H9 (cell line): ENCODE measurements around the gene GDI1. TPM values are rescaled to one million over a fixed set of nuclear protein-coding genes. Genes with fewer than 3 reads are reported as not detected.

ENCODE experiments used
- DNase-seq: peaks from one replicate; pipeline ENCODE4 v3.0.0-alpha.2; 2017
- H2AFZ ChIP-seq: one replicate; pipeline ENCODE4 v1.6.1; 2013; ENCODE audit warnings: mild to moderate bottlenecking, low read length, control low read depth, moderate library complexity
- H2AK5ac ChIP-seq: 2 replicates; pipeline ENCODE4 v1.6.1; 2013; ENCODE audit warnings: low read length, control low read depth, mixed read lengths; ENCODE audit not compliant: insufficient read length
- H2BK120ac ChIP-seq: one replicate; pipeline ENCODE4 v1.6.1; 2013; ENCODE audit warnings: low read depth, mild to moderate bottlenecking, low read length, control low read depth, inconsistent platforms; ENCODE audit not compliant: poor library complexity, severe bottlenecking
- H2BK12ac ChIP-seq: 2 replicates; pipeline ENCODE4 v1.6.1; 2013; ENCODE audit warnings: low read length, control low read depth, mixed read lengths, low read depth; ENCODE audit not compliant: insufficient read length
- H2BK15ac ChIP-seq: 2 replicates; pipeline ENCODE4 v1.6.1; 2013; ENCODE audit warnings: low read depth, low read length, control low read depth
- H2BK20ac ChIP-seq: one replicate; pipeline ENCODE4 v1.6.1; 2013; ENCODE audit warnings: low read depth, mild to moderate bottlenecking, low read length, control low read depth, inconsistent platforms; ENCODE audit not compliant: poor library complexity, severe bottlenecking
- H2BK5ac ChIP-seq: 2 replicates; pipeline ENCODE4 v1.6.1; 2013; ENCODE audit warnings: low read length, control low read depth, mixed read lengths; ENCODE audit not compliant: insufficient read length
- H3K14ac ChIP-seq: 2 replicates; pipeline ENCODE4 v1.6.1; 2013; ENCODE audit warnings: low read length, control low read depth; ENCODE audit not compliant: insufficient read depth
- H3K18ac ChIP-seq: 2 replicates; pipeline ENCODE4 v1.6.1; 2013; ENCODE audit warnings: low read depth, mild to moderate bottlenecking, mixed read lengths, low read length, control low read depth; ENCODE audit not compliant: insufficient read length
- H3K23ac ChIP-seq: 2 replicates; pipeline ENCODE4 v1.6.1; 2013; ENCODE audit warnings: low read length, control low read depth, mixed read lengths, low read depth; ENCODE audit not compliant: insufficient read length
- H3K23me2 ChIP-seq: 2 replicates; pipeline ENCODE4 v1.6.1; 2013; ENCODE audit warnings: low read depth, mild to moderate bottlenecking, mixed read lengths, low read length, control low read depth; ENCODE audit not compliant: insufficient read length, poor library complexity, severe bottlenecking
- H3K27ac ChIP-seq: 2 replicates; pipeline ENCODE4 v1.5.1; 2013; ENCODE audit warnings: low read length, control low read depth, mixed read lengths, low read depth; ENCODE audit not compliant: insufficient read length
- H3K27me3 ChIP-seq: 2 replicates; pipeline ENCODE4 v1.6.1; 2013; ENCODE audit warnings: low read length, control low read depth, inconsistent platforms; ENCODE audit not compliant: insufficient read depth
- H3K4ac ChIP-seq: 2 replicates; pipeline ENCODE4 v1.6.1; 2013; ENCODE audit warnings: low read depth, mild to moderate bottlenecking, control low read depth, inconsistent platforms, low read length, moderate library complexity
- H3K4me1 ChIP-seq: 2 replicates; pipeline ENCODE4 v1.6.1; 2013; ENCODE audit warnings: low read length, control low read depth, inconsistent platforms; ENCODE audit not compliant: insufficient read depth
- H3K4me2 ChIP-seq: 2 replicates; pipeline ENCODE4 v1.6.1; 2013; ENCODE audit warnings: low read length, control low read depth, mixed read lengths; ENCODE audit not compliant: insufficient read length, insufficient read depth
- H3K56ac ChIP-seq: 2 replicates; pipeline ENCODE4 v1.6.1; 2013; ENCODE audit warnings: low read depth, mild to moderate bottlenecking, mixed read lengths, low read length, control low read depth; ENCODE audit not compliant: insufficient read length
- H3K79me1 ChIP-seq: 2 replicates; pipeline ENCODE4 v1.6.1; 2013; ENCODE audit warnings: low read depth, mild to moderate bottlenecking, moderate library complexity, low read length, control low read depth, inconsistent platforms; ENCODE audit not compliant: insufficient read depth, poor library complexity, severe bottlenecking
- H3K79me2 ChIP-seq: 2 replicates; pipeline ENCODE4 v1.6.1; 2013; ENCODE audit warnings: low read length, control low read depth, inconsistent platforms; ENCODE audit not compliant: insufficient read depth
- H3K9ac ChIP-seq: 2 replicates; pipeline ENCODE4 v1.6.1; 2013; ENCODE audit warnings: low read length, control low read depth, mixed read lengths; ENCODE audit not compliant: insufficient read length; ENCODE audit errors: extremely low read depth
- H3K9me3 ChIP-seq: one replicate; pipeline ENCODE4 v1.6.1; 2013; ENCODE audit warnings: low read depth, low read length, inconsistent platforms; ENCODE audit not compliant: control insufficient read depth
- H3T11ph ChIP-seq: one replicate; pipeline ENCODE4 v1.6.1; 2013; ENCODE audit warnings: mild to moderate bottlenecking, low read length, control low read depth, inconsistent platforms
- H4K20me1 ChIP-seq: one replicate; pipeline ENCODE4 v1.6.1; 2013; ENCODE audit not compliant: control insufficient read depth, insufficient read length, insufficient read depth
- H4K5ac ChIP-seq: 2 replicates; pipeline ENCODE4 v1.6.1; 2013; ENCODE audit warnings: low read depth, mild to moderate bottlenecking, mixed read lengths, low read length, control low read depth; ENCODE audit not compliant: insufficient read length
- H4K8ac ChIP-seq: replicated peaks from 2 replicates; pipeline ENCODE4 v1.6.1; 2013; ENCODE audit warnings: low read length, control low read depth, mixed read lengths, low read depth; ENCODE audit not compliant: insufficient read length
- H4K91ac ChIP-seq: 2 replicates; pipeline ENCODE4 v1.6.1; 2013; ENCODE audit warnings: low read depth, mild to moderate bottlenecking, moderate library complexity, mixed read lengths, low read length, control low read depth; ENCODE audit not compliant: insufficient read length
- H3K27ac Mint-ChIP-seq, 3 experiments: 2 replicates in 2 of 3; 3 replicates in 1 of 3; pipeline ENCODE4 v1.8.0; 2020 to 2021; ENCODE audit warnings: mixed read lengths in 3 of 3, mild to moderate bottlenecking in 1 of 3, moderate library complexity in 1 of 3
- H3K27me3 Mint-ChIP-seq: 2 replicates; pipeline ENCODE4 v1.8.0; 2021; ENCODE audit warnings: low read depth, mild to moderate bottlenecking, moderate library complexity, mixed read lengths
- H3K36me3 Mint-ChIP-seq, 3 experiments: 2 replicates in 2 of 3; 3 replicates in 1 of 3; pipeline ENCODE4 v1.8.0; 2020 to 2021; ENCODE audit warnings: low read depth in 3 of 3, mixed read lengths in 3 of 3; ENCODE audit not compliant: insufficient read depth in 1 of 3
- H3K4me1 Mint-ChIP-seq, 2 experiments: 2 replicates each; pipeline ENCODE4 v1.8.0; 2020; ENCODE audit warnings: mixed read lengths in 2 of 2
- H3K4me3 Mint-ChIP-seq, 2 experiments: 2 replicates in 1 of 2; 3 replicates in 1 of 2; pipeline ENCODE4 v1.8.0; 2020 to 2021; ENCODE audit warnings: mild to moderate bottlenecking in 2 of 2, mixed read lengths in 2 of 2, moderate library complexity in 1 of 2
- H3K9me3 Mint-ChIP-seq, 2 experiments: 2 replicates in 1 of 2; 3 replicates in 1 of 2; pipeline ENCODE4 v1.8.0; 2020; ENCODE audit warnings: mild to moderate bottlenecking in 2 of 2, mixed read lengths in 2 of 2, moderate library complexity in 1 of 2
- WGBS: extraction: QIAGEN DNeasy Blood & Tissue Kit; methylation state at CpG from one replicate; pipeline ENCODE4 v1.1.7; 2013; ENCODE audit warnings: missing lambda C conversion rate, low lambda C conversion rate, mixed read lengths; ENCODE audit not compliant: insufficient read length; ENCODE audit errors: extremely low coverage; 5-methylcytosine and 5-hydroxymethylcytosine counted together
- total RNA-seq: library from RNA; stranded (reverse); gene quantifications from 2 replicates; pipeline ENCODE4 v1.2.1, GENCODE V29; 2021
- TF ChIP-seq, protein P1 (sequence below): fragments of 200-600 bp; sonication (generic); conservative IDR thresholded peaks from 3 replicates; pipeline ENCODE4 v1.8.0; 2021; ENCODE audit warnings: antibody characterized with exemption, mild to moderate bottlenecking

GDI1 gene
- total RNA-seq, 1 experiment from 2014 or later = 111 TPM

DNA sequence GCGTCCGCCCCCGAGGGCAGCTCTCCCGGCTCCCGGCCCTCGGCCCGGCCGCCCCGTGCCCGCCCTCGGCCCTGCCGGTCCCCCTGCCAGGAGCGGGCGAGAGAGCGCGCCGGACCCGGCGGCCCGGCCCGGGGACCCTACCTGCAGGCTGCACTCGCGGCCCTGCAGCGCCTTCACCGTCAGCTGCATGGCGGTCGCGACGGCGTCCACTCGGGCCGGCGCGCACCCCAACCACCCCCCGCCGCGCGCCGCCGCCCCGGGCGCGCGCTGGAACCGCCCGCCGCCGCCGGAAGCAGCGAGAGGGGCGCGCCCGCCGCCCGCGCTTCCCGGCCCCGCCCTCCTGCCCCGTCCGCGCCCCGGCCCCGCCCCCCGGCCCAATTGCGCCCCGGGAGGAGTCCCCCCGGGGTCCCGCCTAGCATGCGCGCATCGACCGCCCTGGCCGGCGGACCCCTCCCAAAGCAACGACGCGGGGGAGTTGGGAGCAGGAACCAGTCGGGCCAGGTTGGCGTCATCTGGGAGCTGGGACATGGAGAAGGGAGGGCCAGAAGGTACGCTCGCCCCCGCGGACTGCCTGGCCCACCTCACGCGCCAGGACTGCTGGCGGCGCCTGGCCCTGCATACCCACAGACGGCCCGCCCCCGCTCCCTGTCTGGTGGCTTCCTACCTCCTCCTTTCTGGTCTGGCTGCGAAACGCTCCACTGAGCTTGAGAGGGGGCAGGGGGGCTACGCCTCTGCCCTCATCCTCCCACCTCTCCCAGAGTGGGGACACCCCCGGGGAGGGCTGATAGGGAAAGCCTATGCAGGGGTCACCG is 49.6 kb downstream of the GDI1 start, which contains the start of gene UBL4A:
Gene UBL4A (minus strand): TSS at position 220 of the 812 bp plus-strand sequence. CDS start 31 bp downstream, at position 189.
- H3K27ac ChIP-seq = no peak within 1 kb of the TSS
- peak; percentile 47 for DNase-seq

More for the DNA sequence above, 49.6 kb downstream of the GDI1 start, which contains the start of gene UBL4A:
- no peaks in the 10 kb centered on the region for H3K79me2 ChIP-seq
- Mint-ChIP-seq H3K27ac (no peak within 1 kb of the TSS), H3K4me1 (peaks cover 6 to 18% of the 10 kb centered on the region in 2 experiments; a peak in 3 of 4 replicates), H3K9me3 (peaks cover 73 to 80% of the 10 kb centered on the region in 2 experiments), H3K4me3 (peak within 1 kb of the TSS; percentile 62 to 78), H3K27me3 (peaks cover 3% of the 10 kb centered on the region), H3K36me3 (peaks cover 3 to 28% (median 22%) of the 10 kb centered on the region in 3 experiments; a peak in 6 of 7 replicates)
- TF ChIP-seq, protein P1, sequence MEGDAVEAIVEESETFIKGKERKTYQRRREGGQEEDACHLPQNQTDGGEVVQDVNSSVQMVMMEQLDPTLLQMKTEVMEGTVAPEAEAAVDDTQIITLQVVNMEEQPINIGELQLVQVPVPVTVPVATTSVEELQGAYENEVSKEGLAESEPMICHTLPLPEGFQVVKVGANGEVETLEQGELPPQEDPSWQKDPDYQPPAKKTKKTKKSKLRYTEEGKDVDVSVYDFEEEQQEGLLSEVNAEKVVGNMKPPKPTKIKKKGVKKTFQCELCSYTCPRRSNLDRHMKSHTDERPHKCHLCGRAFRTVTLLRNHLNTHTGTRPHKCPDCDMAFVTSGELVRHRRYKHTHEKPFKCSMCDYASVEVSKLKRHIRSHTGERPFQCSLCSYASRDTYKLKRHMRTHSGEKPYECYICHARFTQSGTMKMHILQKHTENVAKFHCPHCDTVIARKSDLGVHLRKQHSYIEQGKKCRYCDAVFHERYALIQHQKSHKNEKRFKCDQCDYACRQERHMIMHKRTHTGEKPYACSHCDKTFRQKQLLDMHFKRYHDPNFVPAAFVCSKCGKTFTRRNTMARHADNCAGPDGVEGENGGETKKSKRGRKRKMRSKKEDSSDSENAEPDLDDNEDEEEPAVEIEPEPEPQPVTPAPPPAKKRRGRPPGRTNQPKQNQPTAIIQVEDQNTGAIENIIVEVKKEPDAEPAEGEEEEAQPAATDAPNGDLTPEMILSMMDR = no peak
- no peak within 1 kb of the TSS for H3T11ph ChIP-seq
- H3K9ac ChIP-seq = no peak within 1 kb of the TSS
- no peak within 1 kb of the TSS for H2AK5ac ChIP-seq
- no peaks in the 10 kb centered on the region for H3K79me1 ChIP-seq
- WGBS = no CpG with 5 or more reads among the region's 95 CpGs
- no peak within 1 kb of the TSS for H3K18ac ChIP-seq
- no peaks in the 10 kb centered on the region for H4K20me1 ChIP-seq
- no peak within 1 kb of the TSS for H2BK20ac ChIP-seq
- H3K23me2 ChIP-seq = no peaks in the 10 kb centered on the region
- H3K14ac ChIP-seq = no peak within 1 kb of the TSS
- H2BK12ac ChIP-seq = no peak within 1 kb of the TSS
- no peak within 1 kb of the TSS for H3K56ac ChIP-seq
- no peak within 1 kb of the TSS for H4K5ac ChIP-seq
- H3K9me3 ChIP-seq = peaks cover 52% of the 10 kb centered on the region
- no peak within 1 kb of the TSS for H4K91ac ChIP-seq
- no peak within 1 kb of the TSS for H3K23ac ChIP-seq
- H3K4ac ChIP-seq = no peak within 1 kb of the TSS
- no peaks in the 10 kb centered on the region; the same call in 1 of the 2 replicates for H3K4me1 ChIP-seq
- H2BK5ac ChIP-seq = no peak within 1 kb of the TSS
- H3K4me2 ChIP-seq = peak within 1 kb of the TSS; percentile 20
- no peaks in the 10 kb centered on the region for H3K27me3 ChIP-seq
- no peak within 1 kb of the TSS for H2BK120ac ChIP-seq
- H2AFZ ChIP-seq = no peak within 1 kb of the TSS
- no peak within 1 kb of the TSS for H2BK15ac ChIP-seq
- H4K8ac ChIP-seq = no peak within 1 kb of the TSS
